K562 (cell line): ENCODE data around the gene ESPL1. TPM values are rescaled to one million over a fixed set of nuclear protein-coding genes. Genes with fewer than 3 reads are reported as not detected.

ENCODE experiments used
- ATAC-seq: fragments of 200-7000 bp; cut with Tn5 transposase; 3 replicates; pipeline ENCODE4 v1.9.1; 2020; ENCODE audit warnings: moderate library complexity
- BruUV-seq: library from RNA; stranded (reverse); fragments of 400-500 nt; replicated peaks from 2 replicates; lab custom pipeline; 2021; lab: Mats Ljungman, UMichigan
- CTCF ChIA-PET: fragments of 300-600 bp; formaldehyde crosslinking; extraction: SDS; loops from one replicate; lab custom pipeline; 2021; ENCODE audit warnings: low intra/inter-chr PET ratio; lab: Yijun Ruan, JAX
- POLR2A ChIA-PET: fragments of 300-600, 350-650 bp; sonication (Branson Sonifier 250); formaldehyde crosslinking; extraction: SDS; loops from one replicate; lab custom pipeline; 2021; ENCODE audit warnings: antibody characterized with exemption, inconsistent platforms; lab: Yijun Ruan, JAX
- DNase-seq, 4 experiments: peaks; one replicate each; pipeline versions ENCODE4 v3.0.0 to v3.0.0-alpha.2; 2011 to 2018; ENCODE audit warnings: low spot score in 3 of 4, mixed read lengths in 3 of 4; ENCODE audit errors: extremely low read depth in 1 of 4
- FAIRE-seq: peaks from 2 replicates; lab custom pipeline; 2011; peaks lifted over from hg19 to GRCh38; lab: Jason Lieb, UNC
- H2AFZ ChIP-seq: 2 replicates; pipeline ENCODE4 v1.6.0; 2011; ENCODE audit warnings: low read depth, low read length, control low read depth, inconsistent platforms
- H3K27ac ChIP-seq: fragments of 200-600 bp; 3 replicates; pipeline ENCODE4 v1.8.0; 2011; ENCODE audit warnings: low read depth, mild to moderate bottlenecking, control low read depth, inconsistent platforms, low read length, moderate library complexity, mixed read lengths; ENCODE audit errors: extremely low read depth
- H3K27me3 ChIP-seq, 2 experiments: fragments of 300-600 bp in 1 of 2; 2 replicates in 1 of 2; 3 replicates in 1 of 2; pipeline versions ENCODE4 v1.6.0 to v1.8.0; 2011; ENCODE audit warnings: inconsistent platforms in 2 of 2, low read length in 2 of 2, mild to moderate bottlenecking in 1 of 2, mixed read lengths in 1 of 2, moderate library complexity in 1 of 2; ENCODE audit not compliant: control insufficient read depth in 2 of 2, insufficient read depth in 2 of 2
- H3K36me3 ChIP-seq: fragments of 300-600 bp; 3 replicates; pipeline ENCODE4 v1.8.0; 2011; ENCODE audit warnings: mild to moderate bottlenecking, low read length, inconsistent platforms; ENCODE audit not compliant: control insufficient read depth, insufficient read depth
- H3K4me1 ChIP-seq, 2 experiments: fragments of 200-600 bp in 1 of 2; replicated peaks in 1 of 2; 2 replicates in 1 of 2; 3 replicates in 1 of 2; pipeline versions ENCODE4 v1.5.1 to v1.8.0; 2011; ENCODE audit warnings: inconsistent platforms in 2 of 2, low read length in 2 of 2, mild to moderate bottlenecking in 1 of 2, mixed read lengths in 1 of 2, moderate library complexity in 1 of 2; ENCODE audit not compliant: control insufficient read depth in 2 of 2, insufficient read depth in 2 of 2
- H3K4me2 ChIP-seq: 2 replicates; pipeline ENCODE4 v1.6.1; 2011; ENCODE audit warnings: low read length, control low read depth, inconsistent platforms, mixed read lengths; ENCODE audit not compliant: insufficient read depth
- H3K4me3 ChIP-seq: fragments of 200-600 bp; sonication (generic), shearing (Covaris generic); 2 replicates; pipeline ENCODE4 v1.5.1; 2016; ENCODE audit warnings: control low read depth, inconsistent platforms
- H3K79me2 ChIP-seq: fragments of 200-600 bp; 3 replicates; pipeline ENCODE4 v1.8.0; 2011; ENCODE audit warnings: low read length, inconsistent platforms; ENCODE audit not compliant: control insufficient read depth, insufficient read depth
- H3K9ac ChIP-seq, 2 experiments: 2 replicates each; pipeline versions ENCODE4 v1.6.0 to v1.6.1; 2011; ENCODE audit warnings: low read depth in 2 of 2, low read length in 2 of 2, control low read depth in 1 of 2, inconsistent platforms in 1 of 2, mild to moderate bottlenecking in 1 of 2, mixed read lengths in 1 of 2; ENCODE audit not compliant: insufficient read depth in 1 of 2
- H3K9me1 ChIP-seq: one replicate; pipeline ENCODE4 v1.6.0; 2011; ENCODE audit warnings: inconsistent platforms, mild to moderate bottlenecking, low read length, moderate library complexity; ENCODE audit not compliant: control insufficient read depth, insufficient read depth
- H3K9me3 ChIP-seq: replicated peaks from 2 replicates; pipeline ENCODE4 v1.5.1; 2011; ENCODE audit warnings: low read depth, low read length, inconsistent platforms; ENCODE audit not compliant: control insufficient read depth, insufficient read depth
- H4K20me1 ChIP-seq: replicated peaks from 2 replicates; pipeline ENCODE4 v1.6.1; 2011; ENCODE audit warnings: low read length, inconsistent platforms, mixed read lengths; ENCODE audit not compliant: control insufficient read depth, insufficient read depth
- ARID2 ChIP-seq: fragments of 450-650 bp; IDR thresholded peaks from 2 replicates; pipeline ENCODE4 v1.6.1; 2017; ENCODE audit warnings: antibody characterized with exemption, mild to moderate bottlenecking
- BRCA1 ChIP-seq, 2 experiments: fragments of 450-650 bp in 1 of 2; sonication (generic) in 1 of 2; formaldehyde crosslinking in 1 of 2; IDR thresholded peaks; 2 replicates each; pipeline versions ENCODE4 v1.5.0 to v1.6.1; 2017 to 2020; ENCODE audit warnings: mild to moderate bottlenecking in 1 of 2, missing genetic modification reagents in 1 of 2
- BRD9 ChIP-seq: fragments of 450-650 bp; IDR thresholded peaks from 2 replicates; pipeline ENCODE4 v1.6.1; 2018; ENCODE audit warnings: low read depth; ENCODE audit not compliant: partially characterized antibody
- EZH2 ChIP-seq: IDR thresholded peaks from 2 replicates; pipeline ENCODE4 v1.6.1; 2012; ENCODE audit warnings: low read depth, mild to moderate bottlenecking, inconsistent platforms, low read length, borderline replicate concordance
- HOXB6 ChIP-seq: fragments of 250-450 bp; sonication (Bioruptor Pico); IDR thresholded peaks from 2 replicates; pipeline ENCODE4 v1.5.1; 2022; ENCODE audit warnings: mild to moderate bottlenecking, borderline replicate concordance
- ILK ChIP-seq: fragments of 450-650 bp; IDR thresholded peaks from 2 replicates; pipeline ENCODE4 v1.6.1; 2016; ENCODE audit warnings: missing genetic modification characterization, low read depth, mild to moderate bottlenecking, missing compliant biosample characterization, moderate library complexity, borderline replicate concordance
- MBD2 ChIP-seq: sonication (generic); IDR thresholded peaks from 2 replicates; pipeline ENCODE4 v1.6.1; 2016; ENCODE audit warnings: low read depth, borderline replicate concordance
- RAD51 ChIP-seq: fragments of 450-650 bp; IDR thresholded peaks from 2 replicates; pipeline ENCODE4 v1.7.1; 2016; ENCODE audit warnings: low read depth, mild to moderate bottlenecking, borderline replicate concordance
- RFX5 ChIP-seq: IDR thresholded peaks from 2 replicates; pipeline ENCODE4 v1.6.1; 2011; ENCODE audit warnings: low read depth, mild to moderate bottlenecking, improper control_type of control experiment, low read length
- ZBTB7A ChIP-seq: IDR thresholded peaks from 2 replicates; pipeline ENCODE4 v1.6.1; 2011; ENCODE audit warnings: low read depth, mild to moderate bottlenecking, low read length, moderate library complexity, borderline replicate concordance; ENCODE audit not compliant: control insufficient read depth
- ZNF134 ChIP-seq: fragments of 250-450 bp; sonication (Bioruptor Pico); conservative IDR thresholded peaks from 2 replicates; pipeline ENCODE4 v1.4.0; 2020
- ZNF282 ChIP-seq: sonication (generic); formaldehyde crosslinking; IDR thresholded peaks from 2 replicates; pipeline ENCODE4 v1.8.1; 2023; ENCODE audit warnings: missing genetic modification reagents
- WGBS: fragments of 100-300 bp; shearing (Covaris generic); methylation state at CpG from one replicate; pipeline ENCODE4 v1.1.6; 2016; ENCODE audit warnings: low coverage, mixed read lengths; ENCODE audit not compliant: insufficient coverage; ENCODE audit errors: missing lambda C conversion rate; 5-methylcytosine and 5-hydroxymethylcytosine counted together
- in situ Hi-C: fragments of 300-500 bp; cut with MboI; formaldehyde crosslinking; loops from 4 replicates; pipeline ENCODE4 v1.15.0; 2018; ENCODE audit warnings: inconsistent platforms, mixed read lengths
- intact Hi-C: fragments of 100-400 bp; cut with micrococcal nuclease; formaldehyde crosslinking; loops from 2 replicates; pipeline ENCODE4 v1.14.2; 2022
- polyA plus RNA-seq, 8 experiments: library from polyadenylated mRNA; depleted of rRNA in 4 of 8; stranded (reverse) in 5 of 8; unstranded in 3 of 8; fragments of >200 nt; fragmentation: Nextera tagmentation in 2 of 8; fragmentation: Illumina TruSeq in 1 of 8; extraction: Ambion mirVana in 2 of 8; extraction: Trizol in 1 of 8; gene quantifications; 2 replicates each; pipeline versions ENCODE4 v1.2.1 to v1.2.3, GENCODE V29; 2011 to 2014; ENCODE audit warnings: inconsistent platforms in 1 of 8, missing spikeins in 1 of 8
- total RNA-seq, 7 experiments: library from RNA; depleted of rRNA in 6 of 7; stranded (reverse); fragments of >200 nt in 6 of 7; fragmentation: Illumina TruSeq in 2 of 7; extraction: Trizol in 2 of 7; gene quantifications; 2 replicates each; pipeline versions ENCODE4 v1.2.1 to v1.2.3, GENCODE V29; 2011 to 2021; ENCODE audit warnings: low replicate concordance in 1 of 7
- TF ChIP-seq, protein P1 (sequence below): fragments of 450-650 bp; IDR thresholded peaks from 2 replicates; pipeline ENCODE4 v1.6.1; 2014; ENCODE audit warnings: low read depth, mild to moderate bottlenecking, moderate library complexity, borderline replicate concordance

ESPL1 gene
- total and polyA plus RNA-seq, 9 of the 15 experiments (the other 6 are each of a cell fraction or from before 2014, with no cell fraction given), result 1.2 to 55.0 (median 18.7) TPM

DNA sequence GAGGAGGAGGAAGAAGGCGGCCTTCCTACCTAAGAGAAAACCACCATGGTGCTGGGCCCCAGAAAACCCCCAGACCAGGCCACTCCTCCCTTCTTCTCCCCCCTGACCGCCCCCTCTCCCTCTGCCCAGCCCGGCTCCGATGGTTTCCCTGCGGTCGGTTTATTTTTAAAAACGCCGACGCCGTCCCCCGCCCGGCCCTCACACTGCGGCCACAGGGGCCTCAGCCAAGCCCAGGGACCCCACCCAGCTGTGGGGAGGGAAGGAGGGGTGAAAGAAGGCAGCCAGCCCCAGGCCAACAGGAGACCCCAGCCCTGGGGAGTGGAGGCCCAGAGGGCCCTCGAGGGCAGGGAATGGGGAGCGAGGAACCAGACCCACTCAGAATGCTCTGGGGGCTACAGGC, 64.6 kb downstream of the ESPL1 start:
- WGBS, result 45% methylated on average over 6 of the region's 15 CpGs
- BruUV-seq, result no TSS peak
- ATAC-seq (no peak), DNase-seq (no peak), FAIRE-seq (no peak)
- ChIA-PET POLR2A (interaction anchor here (0.6 to 1.1 kb wide), 2 partner anchors 9 to 10 kb away, joined by 4 to 5 read pairs; no protein-coding TSS in a partner anchor), CTCF (no interaction called here)
- peak overlapping the region; percentile 32; the same call in 1 of the 2 replicates for H2AFZ ChIP-seq
- H3K9ac ChIP-seq, result peak overlapping the region in 1 of 2 experiments; percentile 68; a peak in 2 of 4 replicates
- H4K20me1 ChIP-seq, result no peaks in the 10 kb centered on the region
- no peaks in the 10 kb centered on the region for H3K79me2 ChIP-seq
- H3K9me1 ChIP-seq, result no peaks in the 10 kb centered on the region
- in situ Hi-C loops, result no loop called here
- TF ChIP-seq RFX5 (no peak), ZBTB7A (0 out of 2 replicates have a peak, but pooled peaks have one; percentile 15)
- intact Hi-C loops, result no loop called here
- no peaks in the 10 kb centered on the region for H3K9me3 ChIP-seq
- H3K36me3 ChIP-seq, result no peaks in the 10 kb centered on the region
- H3K4me3 ChIP-seq, result no peak overlapping the region
- no peaks in the 10 kb centered on the region for H3K27me3 ChIP-seq
- no peak overlapping the region for H3K27ac ChIP-seq
- H3K4me1 ChIP-seq, result peaks cover 5 to 28% of the 10 kb centered on the region in 2 experiments
- no peak overlapping the region for H3K4me2 ChIP-seq

DNA sequence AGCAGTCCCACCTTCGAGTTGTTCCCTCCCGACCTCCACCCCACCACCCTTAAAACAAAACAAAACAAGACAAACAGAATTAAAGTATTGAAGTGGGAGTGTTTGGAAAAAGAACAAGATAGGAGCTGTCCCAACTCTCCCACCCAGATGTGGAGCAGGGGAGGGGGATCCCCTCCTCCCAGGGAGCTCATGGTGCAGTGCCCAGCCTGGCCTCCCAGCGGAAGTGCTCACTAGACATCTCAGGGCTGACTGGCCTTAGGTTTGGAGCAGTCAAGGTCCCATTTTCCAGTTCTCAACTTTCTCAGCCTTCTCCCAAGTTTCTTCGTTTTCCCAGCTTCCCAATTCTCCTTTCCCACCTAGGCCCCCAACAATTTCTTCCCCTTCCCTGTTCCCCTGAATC, 65.2 kb downstream of the ESPL1 start:
- POLR2A ChIA-PET, result interaction anchor here (0.6 to 2.0 kb wide), 4 partner anchors 9 to 114 kb away, joined by 3 to 12 read pairs (median 4); no protein-coding TSS in a partner anchor
- H3K4me1 ChIP-seq, result peaks cover 11 to 27% of the 10 kb centered on the region in 2 experiments
- no peaks in the 10 kb centered on the region for H3K27me3 ChIP-seq
- H3K79me2 ChIP-seq, result no peaks in the 10 kb centered on the region
- 63% methylated on average over 3 of the region's 4 CpGs for WGBS
- no peak for DNase-seq
- 0 out of 4 replicates have a peak overlapping the region, but pooled peaks of 1 of the 2 experiments have one; percentile 64 for H3K9ac ChIP-seq
- in situ Hi-C loops (no loop called here), intact Hi-C loops (no loop called here)
- H3K9me1 ChIP-seq, result no peaks in the 10 kb centered on the region
- no peaks in the 10 kb centered on the region for H3K36me3 ChIP-seq
- no peak for ATAC-seq
- no peak overlapping the region for H3K27ac ChIP-seq
- no peak overlapping the region for H3K4me2 ChIP-seq
- CTCF ChIA-PET, result no interaction called here
- peak overlapping the region; percentile 32; the same call in 1 of the 2 replicates for H2AFZ ChIP-seq
- no peak overlapping the region for H3K4me3 ChIP-seq
- H3K9me3 ChIP-seq, result no peaks in the 10 kb centered on the region
- FAIRE-seq, result no peak
- H4K20me1 ChIP-seq, result no peaks in the 10 kb centered on the region
- BruUV-seq, result no TSS peak
- TF ChIP-seq BRCA1 (IDR thresholded peaks at IDR 0.05) (no peak), BRCA1 (CRISPR knock-in tag; IDR thresholded peaks at IDR 0.05) (no peak), ZNF282 (CRISPR knock-in tag) (no peak), BRD9 (no peak), ARID2 (no peak), RAD51 (no peak), MBD2 (no peak), ZNF134 (CRISPR knock-in tag) (no peak), HOXB6 (CRISPR knock-in tag) (no peak), EZH2 (no peak), ILK (tag) (no peak), ZBTB7A (no peak)
- TF ChIP-seq, protein P1, sequence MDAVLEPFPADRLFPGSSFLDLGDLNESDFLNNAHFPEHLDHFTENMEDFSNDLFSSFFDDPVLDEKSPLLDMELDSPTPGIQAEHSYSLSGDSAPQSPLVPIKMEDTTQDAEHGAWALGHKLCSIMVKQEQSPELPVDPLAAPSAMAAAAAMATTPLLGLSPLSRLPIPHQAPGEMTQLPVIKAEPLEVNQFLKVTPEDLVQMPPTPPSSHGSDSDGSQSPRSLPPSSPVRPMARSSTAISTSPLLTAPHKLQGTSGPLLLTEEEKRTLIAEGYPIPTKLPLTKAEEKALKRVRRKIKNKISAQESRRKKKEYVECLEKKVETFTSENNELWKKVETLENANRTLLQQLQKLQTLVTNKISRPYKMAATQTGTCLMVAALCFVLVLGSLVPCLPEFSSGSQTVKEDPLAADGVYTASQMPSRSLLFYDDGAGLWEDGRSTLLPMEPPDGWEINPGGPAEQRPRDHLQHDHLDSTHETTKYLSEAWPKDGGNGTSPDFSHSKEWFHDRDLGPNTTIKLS, result no peak
